HG03045 (cell line): ENCODE results near the gene RAD51B.

Experiments
- ATAC-seq: cut with Tn5 transposase; IDR thresholded peaks from one replicate; pipeline ENCODE4 v1.9.1; 2021; ENCODE audit warnings: mild to moderate bottlenecking, moderate library complexity; ENCODE audit not compliant: unreplicated experiment

The RAD51B gene

DNA sequence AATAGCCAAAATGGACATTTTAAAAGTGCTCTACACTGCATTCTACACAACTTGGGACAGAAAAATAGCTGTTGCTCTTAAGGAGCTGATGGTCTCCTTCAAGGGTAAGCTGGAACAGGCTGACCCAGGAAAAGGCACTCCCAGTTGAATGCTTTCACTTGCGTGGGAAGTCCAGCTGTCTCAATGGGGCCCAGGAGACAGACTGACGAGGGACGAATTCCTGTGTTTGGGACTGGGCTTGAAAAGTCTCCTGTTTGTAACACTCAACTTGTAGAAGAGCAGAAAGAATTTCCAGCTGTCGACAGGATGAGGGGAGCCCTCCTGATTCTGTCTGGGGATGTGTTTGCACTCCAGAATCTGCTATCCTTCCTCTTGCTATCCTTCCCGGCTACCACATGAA lies 792.5 kb downstream of the RAD51B start:
- ATAC-seq = no peak

DNA sequence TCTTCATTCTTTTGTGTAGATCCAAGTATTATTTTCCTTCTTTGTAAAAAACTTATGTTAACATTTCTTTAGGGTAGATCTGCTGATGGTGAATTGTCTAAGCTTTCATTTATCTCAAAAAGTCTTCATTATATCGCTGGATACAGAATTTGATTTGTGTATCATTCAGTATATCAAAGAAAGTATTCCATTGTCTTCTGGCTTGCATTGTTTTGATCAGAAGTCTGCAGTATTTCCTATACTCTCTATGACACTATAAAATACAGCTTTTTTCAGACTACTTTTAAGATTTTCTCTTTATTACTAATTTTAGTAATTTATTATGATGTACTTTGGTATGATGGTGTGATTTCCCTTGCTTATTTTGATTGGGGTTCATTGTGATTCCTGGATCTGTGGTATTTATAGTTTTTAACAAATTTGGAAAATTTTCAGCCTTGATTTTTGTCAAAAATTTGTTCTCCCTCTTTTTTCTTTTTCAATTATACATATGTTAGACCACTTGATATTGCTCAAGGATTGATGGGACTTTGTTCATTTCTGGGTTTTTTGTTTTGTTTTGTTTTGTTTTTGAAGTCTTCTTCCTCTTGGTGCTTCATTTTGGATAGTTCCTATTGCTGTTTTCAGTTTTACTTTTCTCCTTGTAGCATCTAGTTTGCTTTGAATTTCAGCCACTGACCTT lies 796.8 kb downstream of the RAD51B start:
- ATAC-seq = no peak

DNA sequence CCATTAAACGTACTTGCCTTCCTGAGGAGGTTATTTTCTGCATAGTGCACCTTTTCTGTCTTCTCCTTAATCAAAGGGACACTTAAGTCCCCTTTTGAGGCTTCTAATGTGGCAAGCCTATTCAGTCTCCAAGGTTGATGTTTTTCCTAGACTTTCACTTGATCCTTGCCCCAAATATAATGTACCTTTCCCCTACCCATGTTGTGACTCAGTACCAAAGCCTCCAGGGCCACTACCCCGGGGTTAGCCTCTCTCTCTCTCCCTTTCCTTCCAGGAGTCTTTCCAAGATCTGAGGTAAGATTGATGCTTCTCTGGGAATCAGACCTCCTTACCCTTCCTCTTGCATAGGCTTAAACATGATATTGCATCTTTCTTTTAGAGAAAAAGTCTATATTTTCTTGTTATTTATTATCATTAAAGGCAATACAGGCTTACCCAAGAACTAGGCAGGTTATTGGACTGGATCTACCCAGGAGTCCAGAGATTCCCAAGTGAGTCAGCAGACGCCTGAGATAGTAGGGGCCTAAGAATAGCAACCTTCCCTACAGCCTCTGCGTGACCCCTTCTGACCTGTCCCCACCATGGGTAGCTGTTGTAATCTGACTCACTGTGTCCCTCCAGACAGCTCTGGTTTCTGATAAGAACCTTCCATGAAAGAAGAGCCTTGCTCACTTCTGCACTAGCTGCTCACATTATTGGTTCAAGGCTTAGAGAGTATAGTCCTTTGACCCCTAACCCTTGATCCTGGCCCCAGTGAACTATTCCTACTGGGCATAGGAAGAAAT lies 800.4 kb downstream of the RAD51B start:
- ATAC-seq = no peak

DNA sequence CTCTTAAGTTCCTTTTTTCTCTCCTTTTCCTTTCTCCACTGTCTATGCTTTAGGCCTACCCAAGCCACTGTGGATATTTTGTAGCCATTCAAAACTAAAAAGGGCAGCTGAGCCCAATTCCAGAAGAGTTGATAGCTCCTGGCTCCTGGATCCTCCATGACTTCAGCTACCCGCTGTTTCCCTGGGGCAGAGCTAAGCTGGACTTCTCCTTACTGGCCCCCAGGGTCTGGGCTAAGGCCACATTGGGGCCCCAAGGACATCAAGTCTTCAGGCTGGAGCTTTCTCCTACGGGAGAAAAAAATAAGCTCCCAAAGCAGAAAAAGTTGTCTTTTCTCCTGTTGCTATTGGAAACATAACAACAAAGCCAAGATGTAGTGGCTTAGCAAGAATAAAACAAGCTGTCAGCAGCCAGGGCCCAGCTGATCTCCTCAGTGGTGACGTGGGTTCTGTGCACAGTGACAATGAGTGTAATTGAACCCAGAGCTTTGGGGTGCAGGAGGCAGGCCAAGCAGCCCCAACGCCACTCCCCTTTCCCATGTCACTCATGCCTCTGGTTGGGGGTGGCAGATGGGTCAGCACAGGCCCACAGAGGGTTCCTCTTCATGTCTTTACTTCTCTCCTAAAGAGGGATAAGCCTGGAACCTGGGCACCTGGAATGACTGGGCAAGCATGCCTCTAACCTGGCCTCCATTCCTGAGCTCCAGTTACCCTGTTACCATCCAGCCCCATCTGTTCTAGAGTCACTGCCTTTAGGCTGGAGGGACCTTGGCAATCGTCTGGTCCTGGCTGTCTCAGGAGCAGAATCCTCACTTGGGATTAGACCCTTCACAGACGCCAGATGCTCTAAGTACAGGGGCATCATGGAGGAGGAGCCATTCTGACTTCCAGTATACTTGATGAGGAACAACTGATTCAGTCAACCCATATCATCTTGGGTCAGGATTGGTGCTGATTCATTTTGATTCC lies 802.1 kb downstream of the RAD51B start:
- no peak for ATAC-seq

DNA sequence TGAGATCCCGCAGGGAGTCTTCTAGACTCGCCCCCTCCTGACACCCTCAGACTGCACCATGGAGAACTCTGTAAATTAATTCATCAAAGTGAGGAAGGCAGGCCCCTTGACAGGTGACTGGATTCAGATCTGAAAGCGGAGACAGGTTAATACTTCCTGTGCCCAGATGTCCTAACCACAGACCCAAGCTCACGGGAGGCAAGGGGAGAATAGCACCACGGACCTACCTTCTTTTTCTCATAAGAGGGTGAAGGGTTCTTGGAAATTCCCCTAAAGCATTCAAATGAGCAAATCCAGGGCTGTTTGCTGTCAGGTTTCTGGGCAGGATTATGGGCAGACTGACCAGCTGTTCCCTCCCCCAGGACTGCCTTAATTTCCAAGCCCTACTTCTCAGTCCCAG lies 803.3 kb downstream of the RAD51B start:
- ATAC-seq = no peak

DNA sequence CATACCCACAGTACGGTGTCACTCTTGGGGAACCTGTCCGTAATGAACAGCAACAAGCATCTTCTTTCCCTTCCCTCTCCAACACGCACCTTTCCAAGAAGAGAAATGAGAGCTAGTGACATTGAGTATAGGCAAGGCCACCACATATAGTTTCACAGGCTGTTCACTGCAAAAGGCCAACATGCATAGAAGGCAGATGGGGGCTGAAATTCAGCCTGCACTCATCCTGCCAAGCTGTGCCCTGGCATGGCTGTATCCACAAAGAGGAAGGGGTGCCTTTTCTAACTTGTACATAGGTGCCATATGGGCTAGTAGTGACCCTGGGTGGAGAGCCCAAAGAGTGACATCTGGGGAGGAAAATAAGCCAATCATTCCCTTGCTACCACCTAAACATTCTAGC lies 803.7 kb downstream of the RAD51B start:
- ATAC-seq = no peak

DNA sequence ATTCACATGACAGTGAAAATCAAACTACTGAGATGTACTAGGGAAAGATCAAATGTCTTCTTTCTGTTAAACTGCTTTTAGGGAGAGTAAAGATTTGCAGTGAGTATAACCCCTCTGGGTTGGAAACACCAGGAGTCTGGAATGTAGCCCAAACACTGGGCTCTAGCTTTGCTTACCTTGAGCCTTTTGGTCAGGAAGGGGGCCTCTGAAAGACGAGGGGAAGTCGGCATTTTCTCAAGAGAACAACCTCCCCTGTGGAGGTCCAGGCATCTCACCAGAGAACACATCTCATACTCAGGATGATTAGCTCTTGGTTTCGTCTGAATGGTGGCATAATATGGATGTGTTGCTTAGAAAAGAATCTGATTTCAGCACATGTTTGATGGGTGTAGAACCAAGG lies 804.2 kb downstream of the RAD51B start:
- no peak for ATAC-seq

DNA sequence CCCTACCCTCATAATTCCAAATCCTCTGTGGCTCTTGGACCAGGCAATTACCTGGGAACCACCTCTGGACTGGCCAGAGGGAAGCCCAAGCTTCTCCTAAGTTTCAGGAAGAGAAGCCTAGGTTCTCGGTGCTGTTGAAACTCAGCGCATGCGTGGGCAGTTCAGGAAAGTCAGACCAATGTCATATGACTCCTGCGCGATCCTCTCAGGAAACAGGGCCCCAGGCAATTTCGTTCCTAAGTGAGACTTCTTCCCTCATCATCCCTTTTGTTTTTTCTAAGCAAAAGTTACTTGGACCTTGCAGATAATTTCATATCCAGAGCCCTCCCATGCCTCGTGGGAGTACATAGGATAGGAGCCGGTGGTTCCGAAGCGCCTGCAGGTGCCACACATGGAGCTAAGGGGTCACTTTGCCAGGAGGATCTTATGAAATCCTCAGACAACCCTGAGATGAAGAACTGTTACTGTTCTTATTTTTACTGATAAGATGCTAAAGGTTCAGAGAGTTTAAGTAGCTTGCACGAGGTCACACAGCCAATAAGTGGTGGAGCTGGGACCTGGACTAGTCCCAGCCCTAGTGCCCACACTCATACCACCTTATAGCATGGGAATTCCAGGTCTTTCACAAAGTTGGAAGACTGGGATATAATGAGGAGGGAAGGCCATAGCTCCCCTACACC lies 805.1 kb downstream of the RAD51B start:
- no peak for ATAC-seq

DNA sequence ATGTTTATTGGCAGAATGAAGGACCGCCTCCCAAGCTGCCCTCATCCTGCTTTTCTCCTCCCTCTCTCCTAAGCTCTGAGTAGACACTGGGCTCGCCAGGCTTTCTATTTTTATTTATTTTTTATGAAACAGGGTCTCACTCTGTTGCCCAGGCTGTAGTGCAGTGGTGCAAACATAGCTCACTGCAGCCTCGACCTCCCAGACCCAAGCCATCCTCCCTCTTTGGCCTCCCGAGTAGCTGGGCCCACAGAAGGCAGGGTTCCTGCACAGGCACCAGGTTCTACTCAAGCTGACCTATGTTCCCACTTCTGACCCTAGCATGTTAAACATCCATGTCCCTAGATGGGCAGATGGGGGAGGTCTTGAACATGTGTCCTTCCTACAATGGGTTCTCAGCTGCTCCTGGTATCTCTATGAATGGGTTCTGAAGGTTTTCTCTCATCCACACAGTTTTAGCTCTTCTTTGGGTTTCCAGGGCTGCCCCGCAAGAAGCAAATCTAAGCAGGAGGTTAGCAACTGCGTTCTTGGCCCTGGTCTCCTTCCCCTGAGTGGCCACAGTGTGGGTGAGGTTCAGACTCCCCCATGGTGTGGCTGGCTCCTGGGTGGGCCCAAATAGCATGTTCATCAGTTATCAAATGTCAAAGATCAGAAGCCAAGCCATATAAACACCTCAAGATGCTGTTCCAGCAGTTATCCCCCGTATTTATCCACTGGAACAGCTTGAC lies 805.9 kb downstream of the RAD51B start:
- ATAC-seq = no peak

DNA sequence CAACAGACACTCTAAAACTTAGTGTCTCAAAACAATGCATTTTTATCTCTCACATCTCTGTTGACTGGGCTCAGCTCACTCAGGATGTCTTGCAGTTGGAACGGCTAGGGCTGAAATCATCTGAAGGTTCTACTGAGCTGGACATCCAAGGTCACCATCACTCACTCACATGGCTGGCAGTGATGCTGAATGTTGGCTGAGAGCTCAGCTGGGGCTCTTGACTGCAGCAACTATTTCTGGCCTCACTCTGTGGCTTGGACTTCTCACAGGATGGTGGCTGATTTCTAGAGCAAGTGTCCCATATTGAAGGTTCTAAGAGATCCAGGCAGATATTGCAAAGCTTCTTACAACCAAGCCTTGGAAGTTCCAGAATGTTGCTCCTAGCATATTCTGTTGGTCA lies 806.8 kb downstream of the RAD51B start:
- ATAC-seq = no peak

DNA sequence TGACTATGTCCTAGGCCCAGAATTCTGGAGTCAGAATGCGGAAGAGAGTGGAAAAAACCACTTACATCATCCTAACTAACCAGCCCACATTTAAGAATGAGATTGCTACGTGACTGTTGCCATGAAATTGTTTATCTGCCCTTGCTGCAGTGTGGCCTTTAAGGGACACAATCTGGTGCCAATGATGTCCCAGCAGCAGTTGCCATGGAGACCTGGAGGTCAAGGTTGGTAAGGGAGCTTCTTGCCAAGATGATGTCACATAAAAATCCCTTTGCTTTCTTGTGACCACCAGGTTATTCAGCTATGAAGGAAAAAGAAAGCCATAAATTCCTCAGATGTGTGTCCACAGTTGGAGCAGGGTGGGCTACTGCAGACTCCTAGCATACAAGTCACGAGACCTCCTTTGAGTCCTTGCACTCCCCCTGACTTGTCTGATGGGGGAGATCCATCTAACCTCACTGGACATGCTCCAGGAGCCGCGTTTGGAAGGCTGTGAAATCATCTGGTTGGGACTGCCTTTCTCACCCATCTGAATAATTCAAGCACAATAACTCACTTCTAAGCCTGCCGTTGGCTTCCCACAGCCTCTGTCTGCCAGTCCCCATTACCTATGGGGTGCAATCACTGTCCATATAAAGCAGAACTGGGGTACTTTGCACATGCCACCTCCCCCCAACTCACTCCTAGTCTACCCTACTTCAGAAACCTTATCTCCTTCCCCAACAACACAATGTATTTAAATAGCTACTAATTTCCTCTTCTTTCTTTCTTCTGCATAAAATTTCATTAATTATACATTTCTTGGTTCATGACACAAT lies 807.7 kb downstream of the RAD51B start:
- ATAC-seq = no peak

DNA sequence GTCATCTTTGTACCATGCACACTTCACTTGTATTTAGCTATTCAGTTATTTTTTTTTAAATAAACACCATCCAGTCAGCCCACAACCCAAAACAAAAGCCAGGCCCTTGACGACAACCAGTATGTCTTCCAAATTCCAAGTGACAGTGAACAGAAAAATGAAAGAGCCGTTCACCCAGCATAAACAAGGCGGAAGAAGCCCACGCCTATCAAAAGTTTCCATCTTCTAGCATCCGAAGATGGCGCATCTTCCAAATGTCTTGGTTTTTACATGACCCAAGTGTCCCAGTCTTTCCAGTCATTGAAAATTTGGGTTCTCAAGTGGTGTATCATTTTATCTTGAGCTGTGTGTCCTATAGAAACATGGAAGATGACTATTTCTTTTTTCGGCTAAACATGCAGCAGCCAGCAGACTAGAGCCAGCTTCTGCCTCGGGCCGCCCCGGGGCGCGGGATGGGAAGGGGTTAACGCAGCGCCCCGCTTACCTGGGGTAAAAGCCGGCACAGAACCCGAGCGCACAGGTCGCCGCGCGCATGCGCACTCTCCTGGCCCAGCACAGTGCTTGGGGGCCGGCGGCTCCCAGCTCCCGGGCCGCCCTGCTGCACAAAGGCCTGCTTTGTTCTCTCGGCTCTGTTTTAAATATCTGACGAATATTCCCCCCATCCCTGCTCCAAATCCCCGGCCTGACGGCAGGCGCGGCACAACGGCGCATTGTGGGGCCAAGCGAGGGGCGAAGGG lies 808.5 kb downstream of the RAD51B start:
- ATAC-seq = no peak

DNA sequence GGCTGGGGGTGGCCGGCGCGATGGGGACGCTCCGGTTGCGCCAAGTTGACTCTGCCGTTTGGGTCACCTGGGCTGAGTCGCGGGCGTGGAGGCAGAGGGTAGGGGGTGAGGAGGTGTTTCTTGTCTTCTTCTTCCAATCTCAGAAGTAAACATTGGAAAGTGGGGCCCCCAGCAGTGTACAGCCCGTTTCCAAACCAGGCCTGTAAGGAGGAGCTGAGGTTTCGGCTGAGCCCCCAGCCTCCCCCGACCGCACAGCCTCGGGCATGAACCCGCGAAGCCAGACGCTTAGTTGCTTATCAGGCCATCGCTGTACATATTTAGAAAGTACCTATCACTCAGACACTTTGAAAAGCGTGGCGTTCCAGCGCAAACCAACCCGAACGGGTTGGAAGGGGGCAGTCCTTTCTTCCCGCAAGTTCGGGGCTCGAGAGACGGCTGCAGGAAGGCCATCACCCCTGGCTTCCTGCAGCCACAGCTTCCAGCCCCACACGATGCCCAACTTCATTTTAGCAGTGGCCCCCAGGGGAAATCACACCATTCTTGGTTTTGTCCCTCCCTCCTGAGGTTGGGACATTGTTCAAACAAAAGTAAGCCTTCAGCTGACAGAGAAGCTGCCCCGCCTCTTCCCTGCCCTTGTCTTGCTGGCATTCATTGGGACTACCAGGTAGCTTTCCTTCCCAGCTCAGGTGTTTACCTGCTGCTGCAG lies 809.2 kb downstream of the RAD51B start:
- no peak for ATAC-seq

DNA sequence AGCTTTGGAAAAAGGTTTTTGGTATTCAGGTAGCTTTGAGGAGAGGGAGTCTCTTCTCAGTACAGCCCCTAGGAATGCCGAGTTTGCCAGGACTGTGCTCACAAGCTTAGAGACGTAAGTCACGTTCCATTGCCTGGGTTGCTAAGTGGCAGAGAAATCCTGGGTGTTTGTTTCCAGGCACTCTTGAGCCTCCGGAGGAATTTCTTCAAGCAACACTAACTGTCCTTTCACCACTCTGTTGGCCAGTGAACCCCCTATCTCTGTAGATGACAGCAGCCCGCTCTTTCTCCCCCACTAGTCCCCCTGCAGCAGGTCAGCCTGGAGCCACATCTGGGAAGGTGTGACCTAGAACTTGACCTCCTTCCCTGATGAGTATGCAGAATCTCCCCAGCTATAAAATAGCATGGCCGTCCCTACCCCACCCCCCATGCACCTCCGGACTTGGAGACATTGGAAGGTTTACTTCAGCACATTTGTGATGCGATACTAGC lies 810.5 kb downstream of the RAD51B start:
- no peak for ATAC-seq

DNA sequence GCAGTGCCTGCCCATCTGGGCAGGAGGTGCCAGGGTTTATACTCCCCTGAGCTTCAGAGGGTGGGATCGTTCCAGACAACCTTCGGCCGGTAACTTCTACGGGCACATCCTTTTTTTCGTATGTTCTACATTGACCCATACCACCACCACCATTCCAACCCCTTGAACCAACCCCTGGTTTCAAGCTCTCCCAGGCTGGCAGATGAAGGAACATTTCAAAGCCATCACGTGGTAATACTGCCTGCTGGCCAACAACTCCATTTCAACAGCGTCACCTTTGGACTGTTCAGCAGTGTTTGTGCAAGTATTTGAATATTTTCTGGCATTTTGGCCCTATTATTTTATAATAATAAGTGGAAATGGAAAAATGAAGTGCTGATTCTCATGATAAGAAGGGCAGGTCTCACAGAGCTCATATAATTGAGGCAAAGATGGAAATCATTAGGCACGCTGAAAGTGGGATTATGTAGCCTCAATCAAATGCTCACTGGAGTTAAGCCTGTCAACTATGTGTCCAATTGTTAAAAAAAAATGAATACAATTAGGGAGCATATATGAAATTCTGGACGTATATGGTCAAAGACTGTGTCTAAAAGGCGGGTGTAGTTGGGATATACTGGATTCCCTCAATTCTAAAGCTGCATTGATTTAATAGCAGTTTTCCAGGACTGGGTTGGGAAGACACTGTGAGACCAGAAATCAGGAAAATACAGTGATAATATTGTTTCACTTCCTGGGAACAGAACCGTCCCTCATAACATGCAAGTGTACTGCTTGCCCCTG lies 811.2 kb downstream of the RAD51B start:
- ATAC-seq = no peak

DNA sequence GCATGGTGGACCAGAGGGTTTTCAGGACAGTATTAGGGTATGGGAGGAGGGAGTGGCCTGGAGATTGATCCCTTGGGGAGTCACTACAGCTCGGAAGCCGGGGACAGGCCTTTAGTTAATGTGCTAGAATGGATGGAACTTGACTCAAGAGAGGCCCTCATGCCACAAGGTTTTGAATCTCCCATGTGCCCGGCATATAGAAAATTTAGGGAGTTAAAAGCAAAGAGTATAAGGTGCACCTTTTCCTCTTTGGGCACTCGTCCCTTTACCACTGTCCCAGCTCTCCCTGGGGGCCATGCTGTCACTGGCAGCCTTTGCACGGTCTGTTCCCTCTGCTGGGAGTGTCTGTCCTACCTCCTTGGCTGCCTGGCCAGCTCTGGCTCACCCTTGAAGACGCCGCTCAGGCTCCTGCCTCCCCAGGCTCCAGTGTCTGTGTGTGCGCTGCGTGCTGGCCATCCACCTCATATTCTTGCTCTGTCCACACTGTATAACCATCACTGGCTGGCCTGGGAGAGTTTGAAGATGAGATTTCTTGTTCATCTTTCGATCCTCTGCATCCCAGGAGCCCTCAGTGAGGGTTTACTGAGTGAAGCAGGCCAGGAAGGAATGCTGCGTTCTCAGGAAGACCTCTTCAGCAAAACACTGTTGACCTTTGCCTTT lies 811.9 kb downstream of the RAD51B start:
- no peak for ATAC-seq
